ENCODE results near the gene OTULINL. TPM values are rescaled to one million over a fixed set of nuclear protein-coding genes. Genes with fewer than 3 reads are reported as not detected.

The OTULINL gene
- total RNA-seq, 2 donors from 2014 or later: 6.4 to 7.3 TPM

DNA sequence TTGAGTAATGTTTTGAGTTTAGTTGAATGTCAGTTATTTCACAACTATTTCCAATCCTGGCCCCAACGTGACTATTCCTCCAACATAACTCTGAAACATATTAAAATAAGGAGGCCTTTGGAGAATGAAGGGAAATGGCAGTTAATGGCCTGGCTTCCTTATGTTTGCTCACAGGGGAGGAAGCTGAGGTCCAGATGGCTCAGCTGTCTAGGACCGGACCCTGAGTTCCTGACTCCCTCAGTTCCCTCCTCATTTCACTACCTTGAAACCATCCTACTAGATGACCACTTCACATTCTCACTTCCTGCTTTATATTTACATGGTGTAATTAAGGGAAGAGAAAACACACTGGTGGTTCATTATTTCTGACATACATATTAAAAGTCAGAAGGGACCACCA is 6.6 kb downstream of the OTULINL start:
- H3K27ac ChIP-seq: no peak overlapping the region
- TF ChIP-seq, protein P1, sequence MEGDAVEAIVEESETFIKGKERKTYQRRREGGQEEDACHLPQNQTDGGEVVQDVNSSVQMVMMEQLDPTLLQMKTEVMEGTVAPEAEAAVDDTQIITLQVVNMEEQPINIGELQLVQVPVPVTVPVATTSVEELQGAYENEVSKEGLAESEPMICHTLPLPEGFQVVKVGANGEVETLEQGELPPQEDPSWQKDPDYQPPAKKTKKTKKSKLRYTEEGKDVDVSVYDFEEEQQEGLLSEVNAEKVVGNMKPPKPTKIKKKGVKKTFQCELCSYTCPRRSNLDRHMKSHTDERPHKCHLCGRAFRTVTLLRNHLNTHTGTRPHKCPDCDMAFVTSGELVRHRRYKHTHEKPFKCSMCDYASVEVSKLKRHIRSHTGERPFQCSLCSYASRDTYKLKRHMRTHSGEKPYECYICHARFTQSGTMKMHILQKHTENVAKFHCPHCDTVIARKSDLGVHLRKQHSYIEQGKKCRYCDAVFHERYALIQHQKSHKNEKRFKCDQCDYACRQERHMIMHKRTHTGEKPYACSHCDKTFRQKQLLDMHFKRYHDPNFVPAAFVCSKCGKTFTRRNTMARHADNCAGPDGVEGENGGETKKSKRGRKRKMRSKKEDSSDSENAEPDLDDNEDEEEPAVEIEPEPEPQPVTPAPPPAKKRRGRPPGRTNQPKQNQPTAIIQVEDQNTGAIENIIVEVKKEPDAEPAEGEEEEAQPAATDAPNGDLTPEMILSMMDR (IDR thresholded peaks at IDR 0.05): no peak
- H3K27me3 ChIP-seq (replicated peaks; ENCODE audit: insufficient read depth): no peaks in the 10 kb centered on the region

DNA sequence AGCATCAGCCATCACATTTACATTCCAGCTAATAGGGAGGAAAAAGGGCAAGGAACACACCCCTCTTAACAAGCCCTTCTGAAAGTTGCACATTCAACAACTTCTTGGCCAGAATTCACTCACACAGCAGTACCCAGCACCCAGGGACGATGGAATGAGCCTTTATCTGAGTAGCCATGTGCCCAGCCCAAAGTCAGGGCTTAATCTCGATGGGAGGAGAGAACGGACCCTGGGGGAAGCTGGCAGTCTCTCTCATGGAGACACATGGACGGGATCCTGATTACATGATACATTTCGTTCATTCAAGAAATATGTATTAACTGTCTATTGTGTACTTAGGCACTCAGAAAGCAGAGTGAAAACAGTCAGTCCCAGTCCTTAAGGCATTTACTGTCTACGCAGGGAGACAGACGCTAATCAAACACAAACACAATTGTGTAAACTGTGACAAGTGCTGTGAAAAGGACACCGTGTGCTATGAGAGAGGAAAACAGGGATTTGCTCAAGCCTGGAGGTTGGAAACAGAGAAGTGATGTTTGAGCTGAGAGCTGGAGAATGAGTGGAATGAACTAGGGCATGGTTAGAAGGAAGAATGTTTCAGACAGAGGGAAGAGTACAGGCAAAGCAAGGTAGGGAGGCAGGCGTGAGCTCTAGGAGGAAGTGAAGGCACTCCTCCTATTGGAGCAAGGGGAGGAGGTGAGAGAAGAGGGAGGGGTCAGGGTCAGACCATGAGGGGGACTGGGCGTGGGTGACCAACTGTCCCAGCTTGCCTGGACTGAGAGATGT is 7.4 kb downstream of the OTULINL start:
- Histone ChIP-seq H3K27ac (no peak overlapping the region), H3K27me3 (replicated peaks; ENCODE audit: insufficient read depth) (no peaks in the 10 kb centered on the region), H3K4me1 (ENCODE audit: control insufficient read depth in 1 of 2, low read depth in 2 of 2) (no peaks in the 10 kb centered on the region), H3K36me3 (no peaks in the 10 kb centered on the region), H3K9me3 (no peaks in the 10 kb centered on the region), H3K4me3 (no peak overlapping the region)
- ATAC-seq (ENCODE audit: insufficient number of reproducible peaks, low FRiP score, low read depth): no peak
- TF ChIP-seq, protein P1 (IDR thresholded peaks at IDR 0.05): no peak
- no peak for DNase-seq (ENCODE audit: low spot score)

More for the DNA sequence above, 6.6 kb downstream of the OTULINL start:
- H3K4me1 ChIP-seq (ENCODE audit: control insufficient read depth in 1 of 2, low read depth in 2 of 2): no peaks in the 10 kb centered on the region
- ATAC-seq (ENCODE audit: insufficient number of reproducible peaks, low FRiP score, low read depth): no peak
- no peak overlapping the region for H3K4me3 ChIP-seq
- no peak for DNase-seq (ENCODE audit: low spot score)
- no peaks in the 10 kb centered on the region for H3K9me3 ChIP-seq
- no peaks in the 10 kb centered on the region for H3K36me3 ChIP-seq

DNA sequence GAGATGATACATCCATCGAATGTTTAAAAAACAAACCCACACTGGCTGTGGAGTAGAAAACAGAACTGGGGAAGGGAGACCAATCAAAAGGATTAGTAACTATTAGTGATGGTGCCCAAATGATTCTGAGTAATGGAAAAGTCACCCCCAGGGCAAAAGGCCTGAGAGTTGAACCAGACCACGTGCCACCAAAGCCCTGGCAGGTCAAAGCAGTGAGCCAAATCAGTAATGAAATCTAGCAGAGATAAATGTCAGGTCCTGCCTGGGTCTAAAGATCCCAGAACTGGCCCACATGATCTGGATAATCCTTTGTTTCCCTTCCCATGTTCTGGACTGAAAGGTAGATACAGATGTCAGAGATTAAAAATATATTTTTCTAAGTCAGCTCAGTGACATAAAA is 9.4 kb downstream of the OTULINL start:
- TF ChIP-seq, protein P1 (IDR thresholded peaks at IDR 0.05): no peak
- no peaks in the 10 kb centered on the region for H3K4me1 ChIP-seq (ENCODE audit: control insufficient read depth in 1 of 2, low read depth in 2 of 2)
- no peaks in the 10 kb centered on the region for H3K27me3 ChIP-seq (replicated peaks; ENCODE audit: insufficient read depth)
- no peaks in the 10 kb centered on the region for H3K36me3 ChIP-seq
- no peak for DNase-seq (ENCODE audit: low spot score)
- no peak for ATAC-seq (ENCODE audit: insufficient number of reproducible peaks, low FRiP score, low read depth)
- no peaks in the 10 kb centered on the region for H3K9me3 ChIP-seq
- H3K4me3 ChIP-seq: no peak overlapping the region
- no peak overlapping the region for H3K27ac ChIP-seq

DNA sequence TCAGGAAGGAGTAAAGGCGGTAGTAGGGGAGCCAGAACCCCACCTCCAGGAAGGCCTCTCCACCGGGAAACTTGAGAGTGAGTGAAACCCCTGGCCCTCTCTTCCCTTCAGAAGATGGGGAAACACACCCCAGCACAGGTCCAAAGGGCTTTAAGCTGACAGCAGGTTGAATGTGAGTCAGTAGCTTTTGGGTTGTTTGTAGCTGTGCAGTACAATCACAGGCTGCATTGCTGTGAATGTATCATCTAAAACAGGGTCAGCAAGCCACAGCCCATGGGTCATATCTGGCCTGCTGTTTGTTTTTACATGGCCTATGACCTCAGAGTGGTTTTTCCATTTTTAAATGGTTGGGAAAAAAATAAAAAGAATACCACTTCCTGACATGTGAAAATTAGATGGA is 10.0 kb downstream of the OTULINL start:
- Histone ChIP-seq H3K27ac (no peak overlapping the region), H3K4me1 (ENCODE audit: control insufficient read depth in 1 of 2, low read depth in 2 of 2) (no peaks in the 10 kb centered on the region), H3K36me3 (no peaks in the 10 kb centered on the region), H3K4me3 (no peak overlapping the region), H3K27me3 (replicated peaks; ENCODE audit: insufficient read depth) (no peaks in the 10 kb centered on the region), H3K9me3 (no peaks in the 10 kb centered on the region)
- no peak for DNase-seq (ENCODE audit: low spot score)
- TF ChIP-seq, protein P1 (IDR thresholded peaks at IDR 0.05): no peak
- no peak for ATAC-seq (ENCODE audit: insufficient number of reproducible peaks, low FRiP score, low read depth)

DNA sequence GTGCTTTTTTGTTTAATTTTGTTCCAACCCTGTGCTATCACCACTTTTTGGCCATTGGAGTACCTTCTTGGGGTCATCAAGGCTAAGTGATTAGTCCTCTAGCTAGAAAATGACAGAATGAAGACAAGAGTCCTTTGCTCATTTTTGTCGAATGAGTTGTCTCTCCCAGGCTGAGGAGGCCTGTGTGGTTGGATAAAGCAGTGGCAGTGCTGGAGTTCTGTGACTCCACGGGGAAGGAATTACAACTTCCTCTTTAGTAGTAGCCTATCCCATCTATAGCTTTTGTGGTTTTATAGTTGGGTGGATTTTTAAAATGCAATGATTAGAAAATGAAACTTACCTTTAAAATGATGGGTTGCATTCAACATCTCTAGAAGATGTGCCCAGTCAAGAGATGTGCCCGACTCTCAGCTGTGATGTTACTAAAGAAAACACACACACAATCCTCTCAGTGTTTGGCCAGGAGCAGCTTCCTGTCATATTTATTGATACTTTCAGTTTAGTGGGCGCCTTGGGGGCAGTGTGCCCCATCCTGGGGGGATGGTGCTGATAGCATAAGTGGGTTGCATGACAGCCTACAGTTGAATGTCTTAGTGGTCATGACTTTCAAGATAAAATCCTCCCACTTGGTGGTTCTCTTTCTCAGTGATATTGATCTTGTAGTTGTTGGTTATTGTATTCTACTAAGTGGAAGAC is 11.9 kb downstream of the OTULINL start:
- Histone ChIP-seq H3K27ac (no peak overlapping the region), H3K36me3 (no peaks in the 10 kb centered on the region), H3K27me3 (replicated peaks; ENCODE audit: insufficient read depth) (no peaks in the 10 kb centered on the region), H3K4me1 (ENCODE audit: control insufficient read depth in 1 of 2, low read depth in 2 of 2) (no peaks in the 10 kb centered on the region), H3K4me3 (no peak overlapping the region), H3K9me3 (no peaks in the 10 kb centered on the region)
- ATAC-seq (ENCODE audit: insufficient number of reproducible peaks, low FRiP score, low read depth) (no peak), DNase-seq (ENCODE audit: low spot score) (no peak)
- TF ChIP-seq, protein P1 (IDR thresholded peaks at IDR 0.05): no peak
